Keratinocyte (primary cell): ENCODE results near the gene ADRB2. TPM values are rescaled to one million over a fixed set of nuclear protein-coding genes. Genes with fewer than 3 reads are reported as not detected.

ENCODE experiments used
- DNase-seq: peaks from one replicate; pipeline ENCODE4 v3.0.0-alpha.2; 2011; ENCODE audit warnings: low read depth, missing footprints, low spot score
- FAIRE-seq: peaks from 2 replicates; lab custom pipeline; 2011; peaks lifted over from hg19 to GRCh38; lab: Jason Lieb, UNC
- H2AFZ ChIP-seq: 2 replicates; pipeline ENCODE4 v1.6.0; 2012; ENCODE audit warnings: low read length, control low read depth, inconsistent platforms; ENCODE audit not compliant: control insufficient read depth
- H3K27ac ChIP-seq: 2 replicates; pipeline ENCODE4 v1.5.1; 2011; ENCODE audit warnings: low read length; ENCODE audit not compliant: control insufficient read depth, insufficient read depth
- H3K27me3 ChIP-seq: 3 replicates; pipeline ENCODE4 v1.6.0; 2011; ENCODE audit warnings: low read length; ENCODE audit not compliant: control insufficient read depth, insufficient read depth; ENCODE audit errors: extremely low read depth
- H3K36me3 ChIP-seq, 2 experiments: 2 replicates in 1 of 2; 3 replicates in 1 of 2; pipeline ENCODE4 v1.5.1; 2011; ENCODE audit warnings: low read length in 2 of 2, mild to moderate bottlenecking in 1 of 2; ENCODE audit not compliant: control insufficient read depth in 2 of 2, insufficient read depth in 2 of 2; ENCODE audit errors: extremely low read depth in 1 of 2
- H3K4me1 ChIP-seq: 3 replicates; pipeline ENCODE4 v1.5.1; 2011; ENCODE audit warnings: low read length; ENCODE audit not compliant: control insufficient read depth, insufficient read depth; ENCODE audit errors: extremely low read depth
- H3K4me2 ChIP-seq: 3 replicates; pipeline ENCODE4 v1.6.0; 2011; ENCODE audit warnings: low read depth, low read length; ENCODE audit not compliant: control insufficient read depth, insufficient read depth; ENCODE audit errors: extremely low read depth
- H3K4me3 ChIP-seq, 3 experiments: fragments of 200-600 bp in 1 of 3; sonication (generic) in 1 of 3; 2 replicates in 2 of 3; 3 replicates in 1 of 3; pipeline ENCODE4 v1.5.1; 2011 to 2016; ENCODE audit warnings: low read length in 3 of 3, mild to moderate bottlenecking in 3 of 3, control low read depth in 2 of 3, inconsistent platforms in 1 of 3, low read depth in 1 of 3, mixed read lengths in 1 of 3, mixed run types in 1 of 3, moderate library complexity in 1 of 3; ENCODE audit not compliant: control insufficient read depth in 2 of 3, insufficient read depth in 2 of 3; ENCODE audit errors: extremely low read depth in 1 of 3
- H3K79me2 ChIP-seq: 2 replicates; pipeline ENCODE4 v1.6.0; 2012; ENCODE audit warnings: low read length; ENCODE audit not compliant: control insufficient read depth, insufficient read depth
- H3K9ac ChIP-seq: 3 replicates; pipeline ENCODE4 v1.6.0; 2011; ENCODE audit warnings: low read length; ENCODE audit not compliant: control insufficient read depth, insufficient read depth; ENCODE audit errors: extremely low read depth
- H3K9me1 ChIP-seq: 3 replicates; pipeline ENCODE4 v1.6.0; 2011; ENCODE audit warnings: low read length; ENCODE audit not compliant: control insufficient read depth, insufficient read depth; ENCODE audit errors: extremely low read depth
- H3K9me3 ChIP-seq: 2 replicates; pipeline ENCODE4 v1.5.1; 2012; ENCODE audit warnings: low read depth, low read length; ENCODE audit not compliant: control insufficient read depth
- H4K20me1 ChIP-seq: 3 replicates; pipeline ENCODE4 v1.6.0; 2011; ENCODE audit warnings: low read length; ENCODE audit not compliant: control insufficient read depth, insufficient read depth; ENCODE audit errors: extremely low read depth
- CTCF ChIP-seq, 3 experiments: IDR thresholded peaks in 1 of 3; conservative IDR thresholded peaks in 1 of 3; optimal IDR thresholded peaks in 1 of 3; 2 replicates in 2 of 3; 3 replicates in 1 of 3; pipeline versions ENCODE3 to v1.5.1; 2011; ENCODE audit warnings: low read length in 3 of 3, mild to moderate bottlenecking in 3 of 3, moderate library complexity in 2 of 3, control low read depth in 1 of 3, inconsistent platforms in 1 of 3; ENCODE audit not compliant: insufficient read depth in 2 of 3; ENCODE audit errors: extremely low read depth in 1 of 3
- EZH2 ChIP-seq: IDR thresholded peaks from one replicate; pipeline ENCODE4 v1.6.1; 2012; ENCODE audit warnings: inconsistent platforms, mild to moderate bottlenecking, low read length, moderate library complexity
- dilution Hi-C: fragments of 300-500 bp; cut with MboI; formaldehyde crosslinking; loops from one replicate; pipeline ENCODE4 v1.7.0; 2020; ENCODE audit warnings: low sequenced_read_pairs; ENCODE audit not compliant: extremely low pct_ligation_motif_present
- polyA plus RNA-seq, 5 experiments: library from polyadenylated mRNA; depleted of rRNA in 3 of 5; stranded (reverse) in 3 of 5; stranded (forward) in 1 of 5; unstranded in 1 of 5; fragments of >200 nt; gene quantifications; 1 replicate in 1 of 5; 2 replicates in 3 of 5; 3 replicates in 1 of 5; pipeline versions ENCODE4 v1.2.1 to v1.2.3, GENCODE V29; 2011 to 2012; ENCODE audit warnings: missing spikeins in 2 of 5, low read depth in 1 of 5, low replicate concordance in 1 of 5

ADRB2 gene
- polyA plus RNA-seq, 1 donor (not counting 4 experiments of a cell fraction or from before 2014, with no cell fraction given), result 39.7 TPM

GRCh38 chr5:148838357-148838756 lies 11.9 kb downstream of the ADRB2 start:
- no peak overlapping the region for H3K4me3 ChIP-seq
- peaks cover 63% of the 10 kb centered on the region for H3K79me2 ChIP-seq
- H3K9me1 ChIP-seq, result no peaks in the 10 kb centered on the region
- peaks cover 0 to 8% of the 10 kb centered on the region in 2 experiments for H3K36me3 ChIP-seq
- peaks cover 25% of the 10 kb centered on the region for H3K4me1 ChIP-seq
- H3K27me3 ChIP-seq, result no peaks in the 10 kb centered on the region
- no peak for TF ChIP-seq EZH2
- no peak for TF ChIP-seq CTCF (optimal IDR thresholded peaks at IDR 0.05 in 1 of 3, IDR thresholded peaks at IDR 0.05 in 1 of 3, conservative IDR thresholded peaks at IDR 0.05 in 1 of 3; ENCODE audit: extremely low read depth in 1 of 3, insufficient read depth in 2 of 3, low read length in 3 of 3)
- no peak overlapping the region for H2AFZ ChIP-seq
- no peak for FAIRE-seq
- H3K4me2 ChIP-seq, result no peak overlapping the region
- dilution Hi-C loops, result no loop called here
- no peak overlapping the region for H3K27ac ChIP-seq
- DNase-seq, result no peak
- no peaks in the 10 kb centered on the region for H3K9me3 ChIP-seq
- no peak overlapping the region for H3K9ac ChIP-seq
- H4K20me1 ChIP-seq, result no peaks in the 10 kb centered on the region

- no peaks in the 10 kb centered on the region for H3K9me3 ChIP-seq
- peaks cover 34% of the 10 kb centered on the region for H3K4me1 ChIP-seq
- dilution Hi-C loops, result no loop called here
- no peak for TF ChIP-seq EZH2
- TF ChIP-seq CTCF (optimal IDR thresholded peaks at IDR 0.05 in 1 of 3, IDR thresholded peaks at IDR 0.05 in 1 of 3, conservative IDR thresholded peaks at IDR 0.05 in 1 of 3; ENCODE audit: extremely low read depth in 1 of 3, insufficient read depth in 2 of 3, low read length in 3 of 3), result no peak
- H3K4me2 ChIP-seq, result no peak overlapping the region
- no peak overlapping the region for H3K4me3 ChIP-seq
- no peak overlapping the region for H3K27ac ChIP-seq
- no peaks in the 10 kb centered on the region for H3K27me3 ChIP-seq
- DNase-seq (no peak), FAIRE-seq (no peak)
- no peaks in the 10 kb centered on the region for H3K9me1 ChIP-seq
- no peaks in the 10 kb centered on the region for H4K20me1 ChIP-seq
- no peak overlapping the region for H3K9ac ChIP-seq
- H3K79me2 ChIP-seq, result peaks cover 63% of the 10 kb centered on the region
- peaks cover 2 to 8% of the 10 kb centered on the region in 2 experiments for H3K36me3 ChIP-seq
- H2AFZ ChIP-seq, result no peak overlapping the region
Observed at GRCh38 chr5:148839960-148840359, 13.5 kb downstream of the ADRB2 start.
